GM18511 (cell line): Measurements from ENCODE around the gene SSMEM1.
"Not testable (repeated sequence)": the region's sequence is repeated elsewhere in the genome, so short reads cannot be mapped to it uniquely, and the experiment has no call there.

Source experiments
- ATAC-seq: cut with Tn5 transposase; IDR thresholded peaks from one replicate; pipeline ENCODE4 v1.9.1; 2021; ENCODE audit warnings: mild to moderate bottlenecking, moderate library complexity; ENCODE audit not compliant: unreplicated experiment

The SSMEM1 gene

GRCh38 chr7:130243486-130243885 lies 35.8 kb downstream of the SSMEM1 start:
- ATAC-seq = not testable (repeated sequence)

DNA sequence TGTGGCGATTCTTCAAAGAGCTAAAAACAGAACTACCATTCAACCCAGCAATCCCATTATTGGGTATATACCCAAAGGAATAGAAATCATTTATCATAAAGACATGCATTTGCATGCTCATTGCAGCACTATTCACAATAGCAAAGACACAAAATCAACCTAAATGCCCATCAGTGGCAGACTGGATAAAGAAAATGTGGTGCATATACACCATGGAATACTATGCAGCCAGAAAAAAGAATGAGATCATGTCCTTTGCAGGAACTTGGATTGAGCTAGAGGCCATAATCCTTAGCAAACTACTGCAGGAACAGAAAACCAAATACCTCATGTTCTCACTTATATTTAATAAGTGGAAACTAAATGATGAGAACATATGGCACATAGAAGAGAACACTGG lies 38.8 kb downstream of the SSMEM1 start:
- ATAC-seq = not testable (repeated sequence)

DNA sequence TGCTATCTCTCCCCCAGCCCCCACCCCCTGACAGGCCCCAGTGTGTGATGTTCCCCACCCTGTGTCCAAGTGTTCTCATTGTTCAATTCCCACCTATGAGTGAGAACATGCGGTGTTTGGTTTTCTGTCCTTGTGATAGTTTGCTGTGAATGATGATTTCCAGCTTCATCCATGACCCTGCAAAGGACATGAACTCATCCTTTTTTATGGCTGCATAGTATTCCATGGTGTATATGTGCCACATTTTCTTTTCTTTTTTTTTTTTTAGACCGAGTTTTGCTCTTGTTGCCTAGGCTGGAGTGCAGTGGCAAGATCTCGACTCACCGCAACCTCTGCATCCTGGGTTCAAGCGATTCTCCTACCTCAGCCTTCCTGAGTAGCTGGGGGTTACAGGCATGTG lies 41.2 kb downstream of the SSMEM1 start:
- ATAC-seq = not testable (repeated sequence)

DNA sequence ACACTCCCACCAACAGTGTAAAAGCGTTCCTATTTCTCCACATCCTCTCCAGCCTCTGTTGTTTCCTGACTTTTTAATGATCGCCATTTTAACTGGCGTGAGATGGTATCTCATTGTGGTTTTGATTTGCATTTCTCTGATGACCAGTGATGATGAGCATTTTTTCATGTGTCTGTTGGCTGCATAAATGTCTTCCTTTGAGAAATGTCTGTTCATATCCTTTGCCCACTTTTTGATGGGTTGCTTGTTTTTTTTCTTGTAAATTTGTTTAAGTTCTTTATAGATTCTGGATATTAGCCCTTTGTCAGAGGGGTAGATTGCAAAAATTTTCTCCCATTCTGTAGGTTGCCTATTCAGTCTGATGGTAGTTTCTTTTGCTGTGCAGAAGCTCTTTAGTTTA lies 42.0 kb downstream of the SSMEM1 start:
- not testable (repeated sequence) for ATAC-seq

DNA sequence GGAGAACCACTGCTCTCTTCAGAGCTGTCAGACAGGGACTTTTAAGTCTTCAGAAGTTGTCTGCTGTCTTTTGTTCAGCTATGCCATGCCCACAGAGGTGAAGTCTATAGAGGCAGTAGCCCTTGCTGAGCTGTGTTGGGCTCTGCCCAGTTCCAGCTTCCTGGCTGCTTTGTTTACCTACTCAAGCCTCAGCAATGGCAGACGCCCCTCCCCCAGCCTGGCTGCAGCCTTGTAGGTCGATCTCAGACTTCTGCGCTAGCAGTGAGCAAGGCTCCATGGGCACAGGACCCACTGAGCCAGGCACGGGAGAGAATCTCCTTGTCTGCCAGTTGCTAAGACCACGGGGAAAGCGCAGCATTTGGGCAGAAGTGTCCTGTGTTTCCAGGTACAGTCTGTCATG lies 46.9 kb downstream of the SSMEM1 start:
- no peak for ATAC-seq

GRCh38 chr7:130256704-130257103 lies 49.0 kb downstream of the SSMEM1 start:
- no peak for ATAC-seq

- no peak for ATAC-seq
These were observed 50.9 kb downstream of the SSMEM1 start for GRCh38 chr7:130258494-130259078.

- ATAC-seq = no peak
These were observed 54.8 kb downstream of the SSMEM1 start for GRCh38 chr7:130262448-130262847.

- ATAC-seq = no peak
These were observed 55.5 kb downstream of the SSMEM1 start for GRCh38 chr7:130263130-130263529.
